ENCODE results near the gene ZNF429.

- no peak for TF ChIP-seq OSR1 (CRISPR knock-in tag; IDR thresholded peaks at IDR 0.05)
- TF ChIP-seq RARB (CRISPR knock-in tag; IDR thresholded peaks at IDR 0.05) = no peak
Observed at GRCh38 chr19:21483589-21484170, 21.7 kb upstream of the ZNF429 start.
